A549 (cell line): ENCODE measurements around the gene RAD9A. TPM values are rescaled to one million over a fixed set of nuclear protein-coding genes. Genes with fewer than 3 reads are reported as not detected.

Experiments used
- ATAC-seq, 2 experiments: fragments of 200-7000 bp in 1 of 2; fragments of >200 bp in 1 of 2; cut with Nextera tagmentation in 1 of 2; cut with Tn5 transposase in 1 of 2; 3 replicates each; pipeline versions ENCODE4 v1.8.0 to v1.9.1; 2018 to 2020; ENCODE audit warnings: mild to moderate bottlenecking in 1 of 2, moderate library complexity in 1 of 2
- CTCF ChIA-PET: fragments of 300-600 bp; sonication (Branson Sonifier 250); formaldehyde crosslinking; extraction: SDS; loops from one replicate; lab custom pipeline; 2021; ENCODE audit warnings: antibody characterized with exemption, inconsistent platforms; lab: Yijun Ruan, JAX
- POLR2A ChIA-PET: fragments of 350-600 bp; formaldehyde crosslinking; extraction: SDS; loops from one replicate; lab custom pipeline; 2021; ENCODE audit warnings: antibody characterized with exemption, inconsistent platforms; lab: Yijun Ruan, JAX
- DNase-seq, 2 experiments: peaks; one replicate each; pipeline versions ENCODE4 v3.0.0 to v3.0.0-alpha.2; 2011 to 2016; ENCODE audit warnings: low read depth in 1 of 2, low spot score in 1 of 2
- FAIRE-seq: peaks from 2 replicates; lab custom pipeline; 2011; peaks lifted over from hg19 to GRCh38; lab: Jason Lieb, UNC
- H3K27ac ChIP-seq, 2 experiments: fragments of >200 bp; sonication (Bioruptor Twin); formaldehyde crosslinking; 3 replicates each; pipeline ENCODE4 v1.5.1; 2016 to 2017
- H3K4me1 ChIP-seq: fragments of >200 bp; sonication (Bioruptor Twin); formaldehyde crosslinking; 3 replicates; pipeline ENCODE4 v1.6.1; 2016
- H3K4me2 ChIP-seq: fragments of >200 bp; sonication (Bioruptor Twin); formaldehyde crosslinking; 3 replicates; pipeline ENCODE4 v1.6.1; 2016
- H3K4me3 ChIP-seq: fragments of >200 bp; sonication (Bioruptor Twin); formaldehyde crosslinking; 3 replicates; pipeline ENCODE4 v1.5.1; 2016
- H3K9me3 ChIP-seq: fragments of >200 bp; sonication (Bioruptor Twin); formaldehyde crosslinking; 3 replicates; pipeline ENCODE4 v1.6.1; 2016
- CEBPB ChIP-seq, 2 experiments: fragments of >200 bp in 1 of 2; sonication (Bioruptor Twin) in 1 of 2; formaldehyde crosslinking in 1 of 2; IDR thresholded peaks; 2 replicates each; pipeline ENCODE4 v1.6.1; 2012 to 2016
- CHD2 ChIP-seq: fragments of 150-350 bp; IDR thresholded peaks from 2 replicates; pipeline ENCODE4 v1.6.1; 2014; ENCODE audit warnings: low read length; ENCODE audit not compliant: partially characterized antibody
- CTCF ChIP-seq: fragments of >200 bp; sonication (Bioruptor Twin); formaldehyde crosslinking; IDR thresholded peaks from 3 replicates; pipeline ENCODE4 v1.5.1; 2016
- E2F6 ChIP-seq: IDR thresholded peaks from 2 replicates; pipeline ENCODE4 v1.6.1; 2012; ENCODE audit warnings: low read depth, borderline replicate concordance
- EP300 ChIP-seq, 2 experiments: fragments of >200 bp; sonication (Bioruptor Twin); formaldehyde crosslinking; IDR thresholded peaks; 2 replicates in 1 of 2; 3 replicates in 1 of 2; pipeline ENCODE4 v1.6.1; 2016 to 2017
- HDAC2 ChIP-seq: fragments of 200-600 bp; sonication (generic); IDR thresholded peaks from 2 replicates; pipeline ENCODE4 v1.6.1; 2016
- HEYL ChIP-seq: fragments of 250-450 bp; sonication (Bioruptor Pico); IDR thresholded peaks from 2 replicates; pipeline ENCODE4 v1.8.0; 2021; ENCODE audit warnings: mild to moderate bottlenecking, moderate library complexity
- HMGXB4 ChIP-seq: fragments of 250-450 bp; sonication (Bioruptor Pico); IDR thresholded peaks from 2 replicates; pipeline ENCODE4 v1.5.0; 2021; ENCODE audit warnings: mild to moderate bottlenecking, moderate library complexity, borderline replicate concordance
- JUN ChIP-seq, 2 experiments: fragments of >200 bp; sonication (Bioruptor Twin); formaldehyde crosslinking; IDR thresholded peaks; 2 replicates in 1 of 2; 3 replicates in 1 of 2; pipeline ENCODE4 v1.6.1; 2016 to 2017
- MAZ ChIP-seq: fragments of 150-350 bp; IDR thresholded peaks from 2 replicates; pipeline ENCODE4 v1.6.1; 2014; ENCODE audit warnings: antibody characterized with exemption, low read depth, low read length, borderline replicate concordance
- NPAS2 ChIP-seq: fragments of 250-450 bp; sonication (Bioruptor Pico); IDR thresholded peaks from 2 replicates; pipeline ENCODE4 v1.8.0; 2022; ENCODE audit warnings: mild to moderate bottlenecking, moderate library complexity, borderline replicate concordance
- RFX5 ChIP-seq: fragments of 450-650 bp; IDR thresholded peaks from 2 replicates; pipeline ENCODE4 v1.7.1; 2014; ENCODE audit warnings: antibody characterized with exemption, mild to moderate bottlenecking, moderate library complexity
- TFCP2L1 ChIP-seq: fragments of 250-450 bp; sonication (Bioruptor Pico); IDR thresholded peaks from 2 replicates; pipeline ENCODE4 v1.5.0; 2021; ENCODE audit warnings: mild to moderate bottlenecking
- ZNF302 ChIP-seq: fragments of 250-450 bp; sonication (Bioruptor Pico); IDR thresholded peaks from 2 replicates; pipeline ENCODE4 v1.9.0; 2021; ENCODE audit warnings: inconsistent platforms, mild to moderate bottlenecking, moderate library complexity
- WGBS: methylation state at CpG from one replicate; pipeline ENCODE4 v1.1.6; 2017; ENCODE audit errors: missing lambda C conversion rate; 5-methylcytosine and 5-hydroxymethylcytosine counted together
- polyA plus RNA-seq, 4 experiments: library from polyadenylated mRNA; depleted of rRNA in 3 of 4; stranded (reverse); fragments of >200 nt; fragmentation: RNase III in 1 of 4; extraction: RNeasy Plus Mini Kit Qiagen cat#74134 plus additional on column Dnase treatment in 1 of 4; gene quantifications; 2 replicates in 3 of 4; 3 replicates in 1 of 4; pipeline ENCODE4 v1.2.3, GENCODE V29; 2011 to 2017
- TF ChIP-seq, protein P1 (sequence below): fragments of 450-650 bp; IDR thresholded peaks from 2 replicates; pipeline ENCODE4 v1.6.1; 2014; ENCODE audit warnings: antibody characterized with exemption
- TF ChIP-seq, protein P2 (sequence below): fragments of 250-450 bp; sonication (Bioruptor Pico); IDR thresholded peaks from 2 replicates; pipeline ENCODE4 v1.5.0; 2020; ENCODE audit warnings: low read depth, mild to moderate bottlenecking, moderate library complexity

Gene RAD9A
- polyA plus RNA-seq, 2 of the 4 experiments (the other 2 are of a cell fraction), result 19.0 to 43.7 TPM

DNA sequence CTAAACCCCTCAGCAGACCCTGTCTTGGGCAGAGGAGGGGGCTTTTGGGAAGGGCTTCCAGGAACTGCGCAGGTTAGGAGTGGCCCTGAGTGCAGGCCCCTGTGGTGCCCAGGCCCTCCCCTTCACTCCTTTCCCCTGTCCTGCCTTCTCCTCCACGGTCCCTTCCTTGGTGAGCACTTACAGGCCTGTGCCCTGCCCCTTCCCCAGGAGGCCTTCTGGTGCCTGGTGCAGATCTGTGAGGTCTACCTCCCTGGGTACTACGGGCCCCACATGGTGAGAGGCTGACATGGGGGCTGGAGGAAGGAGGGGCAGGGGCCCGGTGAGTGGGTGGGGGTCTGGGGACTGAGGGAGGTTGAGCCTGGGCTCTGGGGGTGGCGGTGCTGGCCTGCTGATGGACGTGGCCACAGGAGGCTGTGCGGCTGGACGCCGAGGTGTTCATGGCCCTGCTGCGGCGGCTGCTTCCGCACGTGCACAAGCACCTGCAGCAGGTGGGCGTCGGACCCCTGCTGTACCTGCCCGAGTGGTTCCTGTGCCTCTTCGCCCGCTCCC is 14.7 kb downstream of the RAD9A start:
- POLR2A ChIA-PET, result no interaction called here
- 0 out of 6 replicates have a peak overlapping the region, but pooled peaks of 1 of the 2 experiments have one; percentile 17 for H3K27ac ChIP-seq
- WGBS, result 85% methylated on average over 11 of the region's 18 CpGs
- CTCF ChIA-PET, result interaction anchor here (0.9 to 1.2 kb wide), 2 partner anchors 56 to 63 kb away, joined by 4 read pairs; partner anchors contain the start of gene TMEM134
- FAIRE-seq, result no peak
- no peak for ATAC-seq
- peaks cover 6% of the 10 kb centered on the region; the same call in 2 of the 3 replicates for H3K4me1 ChIP-seq
- no peak overlapping the region for H3K4me3 ChIP-seq
- H3K4me2 ChIP-seq, result no peak overlapping the region
- DNase-seq, result no peak
- H3K9me3 ChIP-seq, result no peaks in the 10 kb centered on the region
- no peak for TF ChIP-seq TFCP2L1
- no peak for TF ChIP-seq CEBPB (IDR thresholded peaks at IDR 0.05)
- TF ChIP-seq JUN (IDR thresholded peaks at IDR 0.05), result no peak
- no peak for TF ChIP-seq RFX5
- TF ChIP-seq CHD2, result no peak
- no peak for TF ChIP-seq CTCF
- TF ChIP-seq EP300 (IDR thresholded peaks at IDR 0.05), result no peak

DNA sequence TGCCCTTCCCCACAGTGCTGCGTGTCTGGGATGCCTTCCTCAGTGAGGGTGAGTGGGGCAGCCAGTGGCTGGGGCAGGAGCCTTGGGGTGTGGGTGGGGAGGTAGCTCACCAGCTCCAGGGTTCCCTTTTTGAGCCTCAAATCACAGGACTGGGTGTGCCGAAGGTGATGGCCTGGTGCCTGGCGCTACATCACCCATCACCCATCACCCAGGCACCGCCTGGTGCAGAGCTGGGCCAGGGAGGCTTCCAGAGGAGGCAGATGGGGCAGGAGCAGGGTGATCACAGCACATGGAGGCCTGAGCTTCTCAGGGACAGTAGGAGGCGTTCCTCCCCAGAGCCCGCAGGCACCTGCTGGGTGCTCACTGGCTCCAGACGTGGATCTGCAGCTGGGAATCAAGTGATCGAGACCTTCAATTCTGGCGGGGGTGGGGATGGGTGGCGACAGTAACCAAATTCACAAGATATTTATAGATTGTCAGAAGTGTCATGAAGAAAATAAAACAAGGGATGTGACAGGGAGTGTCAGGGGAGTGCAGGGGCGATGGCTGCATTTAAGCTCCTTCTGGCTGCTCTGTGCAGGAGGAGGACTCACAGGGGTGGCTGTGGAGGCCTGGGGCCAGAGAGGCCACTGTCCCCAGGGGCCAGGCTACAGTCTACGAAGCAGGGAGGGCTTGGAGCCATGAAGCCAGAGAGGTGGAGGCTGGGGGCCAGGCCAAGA is 15.3 kb downstream of the RAD9A start:
- ATAC-seq (peak; percentile 21 to 57; a peak in 3 of 6 replicates), FAIRE-seq (no peak), DNase-seq (no peak)
- POLR2A ChIA-PET, result no interaction called here
- TF ChIP-seq CTCF (no peak), ZNF302 (no peak), MAZ (no peak), HDAC2 (no peak), E2F6 (no peak), NPAS2 (CRISPR knock-in tag) (no peak), HEYL (CRISPR knock-in tag) (no peak), HMGXB4 (CRISPR knock-in tag) (no peak)
- TF ChIP-seq, protein P1, sequence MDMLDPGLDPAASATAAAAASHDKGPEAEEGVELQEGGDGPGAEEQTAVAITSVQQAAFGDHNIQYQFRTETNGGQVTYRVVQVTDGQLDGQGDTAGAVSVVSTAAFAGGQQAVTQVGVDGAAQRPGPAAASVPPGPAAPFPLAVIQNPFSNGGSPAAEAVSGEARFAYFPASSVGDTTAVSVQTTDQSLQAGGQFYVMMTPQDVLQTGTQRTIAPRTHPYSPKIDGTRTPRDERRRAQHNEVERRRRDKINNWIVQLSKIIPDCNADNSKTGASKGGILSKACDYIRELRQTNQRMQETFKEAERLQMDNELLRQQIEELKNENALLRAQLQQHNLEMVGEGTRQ, result no peak
- TF ChIP-seq, protein P2, sequence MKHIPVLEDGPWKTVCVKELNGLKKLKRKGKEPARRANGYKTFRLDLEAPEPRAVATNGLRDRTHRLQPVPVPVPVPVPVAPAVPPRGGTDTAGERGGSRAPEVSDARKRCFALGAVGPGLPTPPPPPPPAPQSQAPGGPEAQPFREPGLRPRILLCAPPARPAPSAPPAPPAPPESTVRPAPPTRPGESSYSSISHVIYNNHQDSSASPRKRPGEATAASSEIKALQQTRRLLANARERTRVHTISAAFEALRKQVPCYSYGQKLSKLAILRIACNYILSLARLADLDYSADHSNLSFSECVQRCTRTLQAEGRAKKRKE (CRISPR knock-in tag), result no peak
- 61% methylated on average over 8 of the region's 12 CpGs for WGBS
- Histone ChIP-seq H3K27ac (no peak overlapping the region), H3K9me3 (no peaks in the 10 kb centered on the region), H3K4me2 (no peak overlapping the region), H3K4me1 (peaks cover 4% of the 10 kb centered on the region; the same call in 2 of the 3 replicates), H3K4me3 (no peak overlapping the region)
- CTCF ChIA-PET, result interaction anchor here (0.9 to 1.6 kb wide), 3 partner anchors 24 to 62 kb away, joined by 4 to 5 read pairs (median 4); partner anchors contain the start of gene TMEM134
